Inflammatory macrophage (primary cell): ENCODE data around the gene ZNF616.

Source experiments
- DNase-seq, 2 donors: peaks; one replicate each; pipeline ENCODE4 v3.0.0-alpha.2; 2020 to 2022
- total RNA-seq, 18 experiments: gene quantifications; one replicate each; lab custom pipeline; 2026; ENCODE audit warnings: mixed read lengths in 6 of 18, inconsistent platforms in 2 of 18; lab: John Stamatoyannopoulos, UW

Gene ZNF616
- total RNA-seq = 3.5 to 32.7 (median 15.0) reads per million in 18 experiments

DNA sequence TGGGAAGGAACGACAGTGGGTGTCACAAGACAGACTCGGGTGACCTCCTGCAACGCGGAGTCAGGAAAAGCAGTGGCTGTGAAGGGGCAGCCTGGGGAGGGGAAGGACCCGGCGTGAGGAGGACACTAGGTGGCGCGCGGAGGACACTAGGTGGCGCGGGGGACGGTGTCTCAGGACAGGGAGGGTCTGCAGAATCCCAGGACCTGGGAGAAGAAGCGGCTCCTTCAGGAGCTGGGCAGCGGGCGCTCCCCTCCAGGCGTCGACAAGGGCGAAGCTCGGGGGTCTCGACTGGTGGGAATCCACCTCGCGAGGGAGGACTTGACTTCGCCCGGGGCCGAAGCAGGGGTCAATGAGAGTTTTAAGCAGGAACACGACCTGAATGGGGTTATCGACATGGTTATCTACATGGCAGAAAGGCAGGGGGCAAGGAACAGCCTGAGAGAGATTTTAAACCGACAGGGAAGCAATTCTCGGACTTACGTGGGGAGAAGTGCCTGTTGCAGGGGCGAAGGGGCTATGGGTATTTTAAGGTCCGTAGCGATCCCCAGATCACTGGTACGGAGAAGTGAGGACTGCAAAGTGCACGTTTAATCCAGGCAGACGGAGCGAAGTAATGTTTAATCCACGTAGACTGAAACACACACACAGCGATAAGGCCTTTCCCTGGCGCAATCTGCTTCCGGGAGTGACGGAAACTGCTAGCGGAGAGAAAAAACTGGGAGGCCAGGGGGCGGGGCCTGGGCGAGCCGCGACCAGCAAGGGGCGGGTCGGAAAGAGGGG, at the start of gene ZNF616:
Gene ZNF616 (minus strand): TSS at position 687 of the 780 bp plus-strand sequence. CDS start 9,426 bp downstream, outside the sequence.
- peak; percentile 96 for DNase-seq

DNA sequence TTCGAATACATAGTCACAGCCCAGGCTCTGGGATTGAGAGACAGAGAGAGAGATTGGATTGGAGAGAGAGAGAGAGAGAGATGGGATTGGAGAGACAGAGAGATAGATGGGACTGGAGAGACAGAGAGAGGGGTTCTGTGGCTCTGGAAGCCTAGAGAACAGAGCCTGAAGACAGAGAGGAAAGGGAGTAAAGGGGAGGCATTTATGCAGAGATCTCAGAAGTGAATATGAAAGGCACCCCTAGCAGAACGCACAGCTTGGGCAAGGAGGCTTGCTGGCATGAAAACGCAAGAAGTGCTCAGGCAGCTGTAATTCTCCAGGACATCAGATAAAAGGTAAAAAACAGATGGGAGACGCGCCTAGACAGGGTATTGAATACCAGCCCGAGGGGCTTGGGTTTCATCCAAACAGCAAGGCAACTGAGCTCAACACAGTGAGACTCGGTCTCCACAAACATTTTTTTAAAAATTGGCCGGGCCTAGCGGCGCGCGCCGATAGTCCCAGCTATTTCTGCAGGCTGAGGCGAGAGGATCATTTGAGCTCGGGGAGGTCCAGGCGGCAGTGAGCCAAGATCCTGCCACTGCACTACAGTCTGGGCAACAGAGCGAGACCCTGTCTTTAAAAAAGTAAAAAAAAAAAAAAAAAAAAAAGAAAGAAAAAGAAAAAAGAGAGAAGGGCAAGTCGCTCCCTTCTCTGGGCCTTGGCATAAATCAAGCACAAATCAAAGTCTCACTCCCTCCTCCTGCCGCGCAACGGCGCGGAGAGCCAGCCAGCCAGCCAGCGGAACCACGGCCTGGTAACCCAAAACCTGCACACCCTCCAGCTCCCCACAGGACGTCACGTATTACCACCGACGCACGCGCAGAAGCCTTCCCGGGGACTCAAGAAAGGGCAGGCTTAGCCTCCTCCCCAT, 49.3 kb upstream of the ZNF616 start:
- DNase-seq = no peak

DNA sequence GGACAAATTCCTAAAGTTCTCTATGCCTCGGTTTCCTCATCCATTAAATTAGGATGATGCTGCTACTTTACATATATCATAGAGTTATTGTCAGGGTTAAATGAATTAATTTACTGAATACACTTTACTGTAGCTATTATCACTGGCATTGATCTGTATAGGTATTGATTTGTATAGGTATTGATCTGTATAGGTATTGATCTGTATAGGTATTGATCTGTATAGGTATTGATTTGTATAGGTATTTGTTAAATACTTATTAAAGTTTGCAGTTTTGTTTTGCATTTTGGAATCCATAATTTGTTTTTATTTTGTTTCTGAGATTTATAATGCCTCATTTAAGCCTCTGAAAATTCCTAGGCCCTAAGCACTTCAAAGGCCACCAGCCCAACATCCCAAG, 47.7 kb upstream of the ZNF616 start:
- no peak for DNase-seq

DNA sequence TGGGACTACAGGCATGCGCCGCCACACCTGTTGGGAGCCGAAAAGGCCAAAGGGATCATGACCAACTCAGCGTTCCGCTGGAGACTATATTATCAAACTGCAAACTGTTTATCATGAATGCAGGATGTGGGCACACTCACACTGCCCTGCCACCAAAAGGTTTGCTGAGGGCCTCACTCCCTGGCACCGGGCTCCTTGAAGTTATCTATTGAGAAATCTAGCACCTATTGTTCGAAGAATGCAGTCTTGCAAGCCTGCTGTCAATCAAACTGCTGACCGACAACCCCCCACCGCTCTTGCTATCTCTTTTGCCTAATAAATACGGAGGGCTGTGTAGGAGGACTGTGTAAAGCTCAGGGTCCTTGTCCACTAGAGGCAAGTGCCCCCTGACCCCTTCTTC, 36.8 kb upstream of the ZNF616 start:
- DNase-seq = no peak

DNA sequence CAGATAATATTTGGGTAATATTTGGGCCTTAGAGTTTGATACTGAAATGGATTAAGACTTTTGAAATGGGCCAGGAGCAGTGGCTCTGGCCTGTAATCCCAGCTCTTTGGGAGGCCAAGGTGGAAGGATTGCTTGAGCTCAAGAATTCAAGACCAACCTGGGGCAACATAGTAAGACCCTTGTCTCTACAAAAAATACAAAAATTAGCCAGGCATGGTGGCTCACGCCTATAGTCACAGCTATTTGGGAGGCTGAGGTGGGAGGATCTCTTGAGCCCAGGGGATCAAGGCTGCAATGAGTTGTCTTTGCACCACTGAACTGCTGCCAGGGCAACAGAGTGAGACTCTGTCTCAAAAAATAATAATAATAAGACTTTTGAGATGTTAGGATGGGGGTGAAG, 32.6 kb upstream of the ZNF616 start:
- DNase-seq = no peak

DNA sequence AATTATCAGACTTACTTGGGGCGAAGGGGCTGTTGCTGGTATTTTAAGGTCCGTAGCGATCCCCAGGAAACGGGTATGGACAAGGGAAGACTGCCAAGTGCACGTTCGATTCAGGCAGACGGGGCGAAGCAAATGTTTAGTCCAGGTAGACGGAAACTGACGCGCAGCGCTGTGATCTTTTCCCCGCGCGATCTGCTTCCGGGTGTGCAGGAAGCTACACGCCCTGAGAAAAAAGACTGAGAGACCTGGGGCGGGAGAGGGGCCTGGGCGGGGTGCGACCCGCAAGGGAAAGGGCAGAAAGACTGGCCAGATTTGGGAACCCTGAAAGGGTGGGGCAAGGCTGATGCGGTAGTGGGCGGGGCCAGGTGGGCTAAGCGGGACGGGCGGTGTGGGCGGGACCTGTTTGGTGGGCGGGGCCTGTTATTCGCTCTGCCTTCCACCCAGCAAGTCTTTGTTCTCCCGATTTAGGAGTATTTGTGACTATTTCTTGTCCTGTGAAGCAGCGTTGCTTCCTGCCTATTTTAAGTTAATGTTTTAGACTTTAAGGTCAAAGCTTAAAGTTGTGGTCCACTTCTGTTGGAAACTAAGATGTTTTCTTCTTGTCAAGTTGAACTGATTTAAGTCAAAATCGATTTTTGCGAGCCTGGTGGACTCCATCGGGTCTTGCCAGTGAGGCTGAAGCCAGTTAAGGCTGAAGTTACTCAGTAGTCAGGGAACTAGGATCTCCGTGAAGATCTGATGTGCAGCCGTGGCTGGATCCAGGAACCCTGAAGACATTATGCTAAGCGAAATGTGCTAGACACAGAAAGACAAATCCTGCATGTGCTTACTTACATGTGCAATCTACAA, 31.8 kb upstream of the ZNF616 start, which contains the start of gene ZNF836:
Gene ZNF836 (minus strand): TSS at position 301 of the 849 bp plus-strand sequence. CDS start 3,549 bp downstream, outside the sequence.
- peak; percentile 67 to 81 for DNase-seq

DNA sequence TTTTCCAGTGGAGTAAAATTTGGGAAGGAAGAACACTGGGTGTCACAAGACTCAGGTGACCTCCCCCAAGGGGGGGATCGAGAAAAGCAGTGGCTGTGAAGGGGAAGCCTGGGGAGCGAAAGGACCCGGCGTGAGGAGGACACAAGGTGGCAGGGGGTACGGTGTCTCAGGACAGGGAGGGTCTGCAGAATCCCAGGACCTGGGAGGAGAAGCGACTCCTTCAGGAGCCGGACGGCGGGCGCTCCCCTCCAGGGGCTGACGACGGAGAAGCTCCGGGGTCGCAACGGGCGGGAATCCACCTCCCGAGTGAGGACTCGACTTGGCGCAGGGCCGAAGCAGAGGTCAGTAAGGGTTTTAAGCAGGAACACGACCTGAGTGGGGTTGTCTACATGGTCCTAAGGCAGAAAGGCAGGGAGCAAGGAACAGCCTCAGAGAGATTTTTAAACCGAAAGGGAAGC, 31.2 kb upstream of the ZNF616 start:
- DNase-seq = peak in 1 of 2 donors; percentile 0

DNA sequence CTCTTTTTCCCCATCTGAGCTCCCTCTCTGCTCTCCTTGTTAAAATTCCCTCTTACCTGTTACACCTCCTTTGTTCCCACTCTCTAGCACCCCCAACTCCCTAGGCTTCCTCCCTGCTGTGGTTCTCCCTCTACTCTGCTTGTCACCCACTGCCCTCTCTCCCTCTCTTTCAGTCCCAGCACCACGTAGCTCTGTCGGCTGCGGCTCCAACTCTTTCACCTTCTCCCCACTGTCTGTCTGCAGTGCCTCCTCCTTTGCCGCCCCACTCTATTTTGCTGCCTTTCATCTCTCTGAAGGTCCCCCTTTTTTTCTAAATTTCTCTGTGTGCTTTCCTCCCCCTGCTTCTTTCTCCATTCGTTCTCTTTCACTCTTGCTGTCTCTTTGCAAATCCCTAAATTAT, 30.6 kb upstream of the ZNF616 start:
- DNase-seq = no peak

DNA sequence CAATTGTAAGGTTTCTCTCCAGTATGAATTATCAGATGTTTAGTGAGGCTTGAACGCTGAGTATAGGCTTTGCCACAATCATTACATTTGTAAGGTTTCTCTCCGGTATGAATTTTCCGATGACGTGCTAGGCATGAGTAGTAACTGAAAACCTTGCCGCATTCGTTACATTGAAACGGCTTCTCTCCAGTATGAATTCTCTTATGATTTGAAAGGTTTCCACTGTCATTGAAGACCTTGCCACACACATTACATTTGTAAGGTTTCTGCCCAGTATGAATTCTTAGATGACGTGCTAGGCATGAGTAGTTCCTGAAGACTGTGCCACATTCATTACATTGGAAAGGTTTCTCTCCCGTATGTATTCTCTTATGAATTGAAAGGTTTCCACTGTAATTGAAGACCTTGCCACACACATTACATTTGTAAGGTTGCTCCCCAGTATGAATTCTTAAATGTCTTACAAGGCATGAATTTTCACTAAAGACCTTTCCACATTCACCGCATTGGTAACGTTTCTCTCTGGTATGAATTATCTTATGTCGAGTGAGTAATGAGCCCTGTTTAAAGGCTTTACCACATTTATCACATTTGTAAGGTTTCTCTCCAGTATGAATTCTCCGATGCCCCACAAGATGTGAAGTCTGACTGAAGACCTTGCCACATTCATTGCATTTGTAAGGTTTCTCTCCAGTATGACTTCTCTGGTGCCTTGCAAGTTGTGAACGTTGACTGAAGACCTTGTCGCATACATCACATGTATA, 16.0 kb upstream of the ZNF616 start:
- DNase-seq = no peak

DNA sequence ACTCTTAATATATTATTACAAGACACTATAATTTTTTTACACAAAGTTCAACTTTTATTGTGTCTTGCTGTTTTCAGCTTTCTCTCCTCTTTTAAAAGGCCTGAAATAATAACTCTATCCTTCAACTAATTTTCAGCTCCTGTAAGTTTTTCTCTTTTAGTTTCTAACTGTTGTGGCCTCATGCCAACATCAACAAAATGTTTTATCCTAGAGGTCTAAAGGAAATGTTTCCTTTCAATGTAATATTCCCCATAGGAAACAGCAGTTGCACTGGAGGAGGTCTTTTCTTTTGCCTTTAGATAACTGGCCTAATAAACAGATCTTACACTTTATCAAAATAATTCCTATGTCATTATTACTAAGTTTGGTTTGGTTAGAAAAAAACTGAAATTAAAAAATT, 8.5 kb upstream of the ZNF616 start:
- no peak for DNase-seq

DNA sequence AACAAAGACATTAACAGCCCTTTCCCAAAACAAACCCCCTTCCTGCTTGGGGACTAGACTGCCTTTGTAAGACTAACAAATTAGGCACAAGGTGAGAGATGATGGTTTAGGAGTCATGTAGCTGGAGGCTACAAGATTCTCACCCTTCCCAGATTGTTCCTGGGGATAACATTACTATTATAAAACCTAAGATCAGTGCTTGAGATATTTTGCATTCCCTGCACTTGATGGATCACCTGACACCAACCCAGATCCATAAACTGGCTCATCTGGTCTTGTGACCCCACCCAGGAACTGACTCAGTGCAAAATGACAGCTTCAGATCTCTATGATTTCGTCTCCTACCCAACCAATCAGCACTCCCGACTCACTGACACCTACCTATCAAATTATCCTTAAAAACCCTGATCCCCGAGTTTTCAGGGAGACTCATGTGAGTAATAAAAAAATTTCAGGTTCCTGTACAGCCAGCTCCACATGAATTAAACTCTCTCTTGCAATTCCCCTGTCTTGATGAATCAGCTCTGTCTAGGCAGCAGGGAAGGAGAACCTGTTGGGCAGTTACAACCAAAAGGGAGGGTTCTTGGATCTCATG, 2.4 kb upstream of the ZNF616 start:
- no peak for DNase-seq

DNA sequence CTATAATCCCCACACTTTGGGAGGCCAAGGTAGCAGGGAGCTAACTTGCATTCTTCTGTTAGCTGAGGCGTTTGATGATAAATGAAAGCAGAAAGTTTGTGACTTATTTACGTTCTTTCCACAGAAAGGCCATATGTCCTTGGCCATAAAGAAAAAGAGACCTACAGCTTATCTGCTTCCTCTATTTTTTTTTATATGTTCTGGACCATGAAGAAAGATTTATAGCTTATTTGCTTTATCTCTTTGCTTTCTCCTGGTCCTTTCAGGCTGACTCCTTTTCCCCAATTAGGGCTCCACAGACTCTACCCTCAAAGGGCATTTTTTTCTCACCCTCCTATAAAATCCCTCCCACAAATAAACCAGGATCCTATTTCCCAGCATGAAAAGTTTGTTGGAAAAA, 1.5 kb upstream of the ZNF616 start:
- DNase-seq = no peak

DNA sequence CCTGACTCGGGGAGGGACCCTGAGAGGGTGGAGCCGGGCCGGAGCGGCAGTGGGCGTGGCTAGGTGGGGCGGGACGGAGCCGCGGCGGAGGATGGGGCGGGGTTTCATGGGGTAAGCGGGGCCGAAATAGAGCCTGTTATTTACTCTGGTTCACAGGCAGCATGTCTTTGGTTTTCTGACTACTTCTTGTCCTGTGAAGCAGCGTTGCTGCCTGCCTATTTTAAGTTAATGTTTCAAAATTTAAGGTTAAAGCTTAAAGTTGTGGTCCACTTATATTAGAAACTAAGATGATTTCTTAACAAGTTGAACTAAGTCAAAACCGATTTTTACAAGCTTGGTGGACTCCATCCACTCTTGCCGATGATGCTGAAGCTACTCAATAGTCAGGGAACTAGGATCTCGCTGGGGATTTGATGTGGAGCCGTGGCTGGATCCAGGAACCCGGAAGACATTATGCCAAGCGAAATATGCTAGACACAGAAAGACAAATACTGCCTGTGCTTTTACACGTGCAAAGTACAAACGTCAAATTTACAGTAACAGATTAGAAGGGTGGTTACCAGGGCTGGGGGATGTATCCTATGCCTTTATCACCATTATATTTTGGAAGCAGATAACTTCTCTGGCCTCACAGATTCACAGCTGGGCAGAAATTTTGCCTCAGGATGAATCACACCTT, 433 bp upstream of the ZNF616 start:
- DNase-seq = no peak

DNA sequence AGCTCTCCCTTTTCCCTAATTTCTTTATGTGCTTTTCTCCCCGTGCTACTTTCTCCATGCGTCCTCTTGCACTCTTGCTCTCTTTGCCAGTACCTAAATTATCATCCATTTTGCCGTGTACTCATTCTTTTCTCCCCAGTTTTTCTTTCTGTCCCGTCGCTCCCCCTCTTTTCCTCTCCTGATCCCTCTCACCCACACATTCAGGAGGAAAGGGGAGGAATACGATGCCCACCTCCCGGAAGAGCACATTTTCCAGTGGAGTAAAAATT, 821 bp downstream of the ZNF616 start:
- no peak for DNase-seq

DNA sequence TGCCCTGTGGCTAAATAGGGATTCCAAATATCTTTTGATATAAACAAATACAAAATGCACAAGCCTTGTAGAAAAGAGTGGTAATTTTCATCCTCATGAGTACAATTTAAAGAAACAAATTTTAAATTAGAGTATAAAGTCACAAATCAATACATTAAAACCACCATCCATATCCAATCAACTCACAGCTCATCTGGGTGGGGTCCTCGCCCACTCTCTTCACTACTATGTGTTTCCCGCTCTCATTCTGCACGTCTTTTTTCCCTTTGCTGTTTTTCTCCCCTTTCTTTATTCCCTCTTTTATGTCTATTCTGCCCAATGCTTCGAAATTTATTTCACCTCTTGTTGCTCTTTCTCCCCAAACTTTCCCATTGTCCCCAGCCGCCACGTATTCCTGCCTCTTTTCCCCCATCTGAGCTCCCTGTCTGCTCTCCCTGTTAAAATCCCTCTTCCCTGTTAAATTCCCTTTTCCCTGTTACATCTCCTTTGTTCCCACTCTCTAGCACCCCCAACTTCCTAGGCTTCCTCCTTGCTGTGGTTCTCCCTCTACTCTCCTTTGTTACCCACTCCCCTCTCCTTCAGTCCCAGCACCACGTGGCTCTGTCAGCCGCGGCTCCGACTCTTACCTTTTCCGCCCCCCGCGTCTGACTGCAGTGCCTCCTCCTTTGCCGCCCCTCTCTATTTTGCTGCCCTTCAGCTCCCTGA, 1.3 kb downstream of the ZNF616 start:
- DNase-seq = peak in 1 of 2 donors; percentile 13

DNA sequence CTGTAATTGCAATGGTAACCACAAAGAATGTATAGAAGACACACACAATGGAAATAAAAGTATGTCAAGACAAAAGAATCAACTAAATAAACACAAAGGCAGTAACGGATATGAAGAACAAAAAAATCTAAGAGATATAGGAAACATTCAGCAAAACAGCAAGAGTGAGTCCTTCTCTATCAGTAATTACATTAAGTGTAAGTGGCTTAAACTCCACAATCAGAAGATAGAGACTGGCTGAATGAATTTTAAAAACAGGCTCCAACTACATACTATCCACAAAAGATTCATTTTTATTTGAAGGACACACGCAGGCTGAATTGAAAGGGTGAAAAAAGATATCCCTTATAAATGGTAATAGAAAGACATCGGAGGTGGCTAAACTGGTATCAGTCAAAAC, 19.5 kb downstream of the ZNF616 start:
- no peak for DNase-seq

DNA sequence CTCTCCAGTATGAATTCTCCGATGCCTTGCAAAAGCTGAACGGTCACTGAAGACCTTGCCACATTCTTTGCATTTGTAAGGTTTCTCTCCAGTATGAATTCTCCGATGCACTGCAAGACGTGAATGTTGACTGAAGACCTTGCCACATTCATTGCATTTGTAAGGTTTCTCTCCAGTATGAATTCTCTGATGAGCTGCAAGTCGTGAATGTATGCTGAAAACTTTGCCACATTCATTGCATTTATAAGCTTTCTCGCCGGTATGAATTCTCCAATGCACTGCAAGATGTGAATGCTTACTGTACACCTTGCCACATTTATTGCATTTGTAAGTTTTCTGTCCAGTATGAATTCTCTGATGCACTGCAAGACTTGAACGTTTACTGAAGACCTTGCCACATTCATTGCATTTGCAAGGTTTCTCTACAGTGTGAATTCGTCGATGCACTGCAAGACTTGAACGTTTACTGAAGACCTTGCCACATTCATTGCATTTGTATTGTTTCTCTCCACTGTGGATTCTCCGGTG, 24.1 kb downstream of the ZNF616 start:
- DNase-seq = no peak

DNA sequence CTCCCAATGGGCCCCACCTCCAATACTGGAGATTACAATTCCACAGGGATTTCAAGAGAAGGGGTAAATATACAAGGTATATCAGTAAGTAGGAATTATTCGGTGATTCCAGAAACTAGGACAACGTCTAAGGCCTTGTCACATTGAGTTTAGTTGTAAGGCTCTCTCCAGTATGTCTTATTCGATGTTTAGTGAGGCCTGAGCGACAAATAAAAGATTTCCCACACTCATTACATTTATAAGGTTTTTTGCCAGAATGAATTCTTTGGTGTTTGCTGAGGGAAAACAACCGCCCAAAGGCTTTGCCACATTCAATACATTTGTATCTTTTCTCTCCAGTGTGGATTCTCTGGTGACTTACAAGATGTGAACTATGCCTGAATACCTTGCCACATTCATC, 25.0 kb downstream of the ZNF616 start:
- no peak for DNase-seq

DNA sequence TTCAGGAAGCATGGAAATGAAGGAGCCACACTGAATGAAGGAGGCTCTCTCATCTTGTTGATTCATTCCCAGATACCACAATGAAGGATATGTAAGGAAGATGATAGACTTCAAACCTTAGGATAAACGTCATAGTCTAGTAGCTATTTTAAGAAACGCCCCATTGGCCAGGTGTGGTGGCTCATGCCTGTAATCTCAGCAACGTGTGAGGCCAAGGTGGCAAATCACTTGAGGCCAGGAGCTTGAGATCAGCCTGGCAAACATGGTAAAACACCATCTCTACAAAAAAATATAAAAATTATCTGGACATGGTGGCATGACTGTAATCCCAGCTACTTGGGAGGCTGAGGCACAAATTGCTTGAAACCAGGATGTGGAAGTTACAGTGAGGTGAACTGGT, 27.1 kb downstream of the ZNF616 start:
- no peak for DNase-seq

DNA sequence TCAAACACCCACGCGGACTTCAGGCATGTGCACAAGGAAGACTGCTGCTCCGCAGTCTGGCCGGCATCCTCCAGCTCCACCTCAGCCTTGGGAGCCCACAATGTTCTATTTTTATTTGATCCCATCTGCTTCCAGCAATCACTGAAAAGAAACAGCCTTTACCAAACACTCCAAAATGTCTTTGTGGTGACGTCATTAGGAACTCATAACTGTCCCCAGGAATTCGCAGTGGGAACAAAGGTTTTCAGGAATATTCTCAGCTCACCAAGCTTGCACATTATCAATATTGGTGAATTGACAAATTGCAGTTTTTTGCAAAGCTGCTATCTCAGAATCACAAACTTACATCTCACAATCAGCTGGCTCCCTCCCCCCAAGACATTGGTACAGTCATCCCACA, 29.0 kb downstream of the ZNF616 start:
- DNase-seq = no peak
